HG03039 (cell line): ENCODE data around the gene CBS.
"Not testable (repeated sequence)": the region's sequence is repeated elsewhere in the genome, so short reads cannot be mapped to it uniquely, and the experiment has no call there.

ENCODE experiments used
- ATAC-seq: cut with Tn5 transposase; IDR thresholded peaks from one replicate; pipeline ENCODE4 v1.9.1; 2021; ENCODE audit warnings: mild to moderate bottlenecking, moderate library complexity; ENCODE audit not compliant: unreplicated experiment

CBS gene

DNA sequence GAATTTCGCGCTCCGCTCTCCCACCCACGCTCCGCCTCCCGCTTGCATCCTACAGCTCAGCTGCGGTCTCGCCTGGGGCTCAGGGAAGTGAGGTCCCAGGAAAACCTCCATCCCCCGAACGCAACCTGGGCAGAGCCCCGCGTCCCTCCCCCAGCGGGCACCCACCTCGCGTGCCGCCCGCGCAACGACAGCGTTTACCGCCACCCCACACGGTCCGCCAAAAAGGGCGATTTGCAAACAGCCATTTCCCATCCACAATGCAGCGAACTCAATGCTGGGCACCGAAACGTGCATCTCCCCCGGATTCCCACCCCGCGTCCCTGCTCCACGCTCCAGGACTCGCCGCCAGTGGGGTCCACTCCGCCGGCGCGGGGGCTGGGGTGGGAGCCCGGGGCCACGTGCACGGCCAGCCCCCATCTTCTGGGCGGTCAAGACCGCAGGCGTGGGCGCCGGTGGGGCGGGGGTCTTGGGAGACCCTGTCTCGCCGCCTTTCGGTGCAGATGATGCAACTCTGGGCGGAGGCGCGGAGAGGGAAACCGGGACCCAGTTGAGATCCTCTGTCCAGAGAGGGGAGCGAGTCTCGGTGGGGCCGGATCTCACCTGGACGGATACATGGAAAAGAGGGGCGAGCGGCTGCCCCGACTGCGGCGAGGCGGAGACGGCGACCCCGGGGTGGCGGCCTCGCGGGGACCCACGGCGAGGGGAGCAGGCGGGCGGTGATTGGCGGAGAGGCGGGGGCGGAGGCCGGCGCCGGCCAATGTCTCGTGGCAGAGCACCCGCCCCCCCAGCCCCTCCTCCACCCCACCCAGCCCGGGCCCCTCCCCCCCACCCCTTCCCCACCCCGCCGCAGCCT, at the start of gene CBS:
Gene CBS (minus strand): TSS at position 666 of the 853 bp plus-strand sequence. CDS start 3,642 bp downstream, outside the sequence.
- not testable (repeated sequence) for ATAC-seq

- ATAC-seq, result not testable (repeated sequence)
These were observed 40.3 kb upstream of the CBS start for GRCh38 chr21:43115956-43116355.

GRCh38 chr21:43114483-43114882, 38.8 kb upstream of the CBS start:
- ATAC-seq, result not testable (repeated sequence)

GRCh38 chr21:43109006-43109405, 33.4 kb upstream of the CBS start:
- not testable (repeated sequence) for ATAC-seq

GRCh38 chr21:43108177-43108576, 32.5 kb upstream of the CBS start:
- ATAC-seq, result not testable (repeated sequence)

DNA sequence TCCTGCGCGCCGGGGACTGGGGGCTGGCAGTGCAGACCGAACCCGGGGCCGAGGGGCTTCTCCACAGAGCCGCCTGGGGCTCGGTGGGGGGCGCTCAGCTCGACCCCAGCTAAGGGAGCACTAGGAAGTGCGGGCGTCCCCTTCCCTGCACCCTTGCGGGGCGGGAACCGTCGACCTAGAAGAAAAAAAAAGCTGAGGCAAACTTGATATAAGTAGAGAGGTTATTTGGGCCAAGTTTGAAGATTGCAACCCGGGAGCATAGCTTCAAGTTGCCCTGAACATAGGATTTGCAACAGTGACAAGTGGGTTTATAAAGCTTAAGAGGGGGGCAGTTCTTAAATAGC, 32.1 kb upstream of the CBS start:
- not testable (repeated sequence) for ATAC-seq

DNA sequence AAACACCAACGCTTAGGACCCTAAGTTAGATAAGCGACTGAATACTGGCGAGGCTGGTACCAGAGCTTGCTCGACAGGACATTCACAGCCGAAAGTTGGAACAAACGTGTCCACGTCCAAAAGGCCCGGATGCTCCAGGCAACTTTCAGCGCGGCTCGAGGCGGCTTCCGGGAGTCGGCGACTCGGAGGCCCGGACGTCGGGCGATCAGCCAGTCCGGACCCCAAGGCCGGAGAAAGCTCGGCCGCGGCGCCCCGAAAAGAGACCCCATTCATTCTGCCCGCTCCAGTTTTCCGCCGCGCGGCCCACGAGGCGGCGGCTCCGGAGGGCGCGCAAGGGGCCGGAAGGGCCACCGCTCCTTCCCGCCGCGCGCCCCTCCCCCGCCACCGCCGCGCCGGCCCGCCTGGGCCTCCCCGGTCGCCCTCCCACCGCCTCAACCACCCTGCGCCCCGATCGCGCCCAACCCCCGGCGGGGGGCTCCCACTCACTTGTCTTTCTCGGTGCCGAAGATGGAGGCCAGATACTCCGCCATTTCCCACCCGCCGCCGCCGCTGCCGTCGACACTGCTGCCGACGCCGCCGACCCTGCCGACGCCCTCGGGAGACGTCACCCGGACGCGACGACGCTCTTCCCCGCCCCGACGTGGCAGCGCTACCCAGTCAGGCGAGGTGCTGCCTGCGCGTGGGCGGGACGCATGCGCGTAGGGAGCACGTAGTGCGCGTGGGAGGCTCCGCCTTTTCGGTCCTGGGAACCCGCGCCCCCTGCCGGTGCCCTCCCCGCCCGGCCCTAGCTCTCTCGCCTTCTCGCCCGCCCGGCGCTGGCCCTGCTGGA, 31.5 kb upstream of the CBS start, which contains the start of gene U2AF1:
Gene U2AF1 (minus strand): TSS at position 606 of the 829 bp plus-strand sequence. CDS start 76 bp downstream, at position 530.
- ATAC-seq, result peak; percentile 76

GRCh38 chr21:43104642-43105041, 29.0 kb upstream of the CBS start:
- ATAC-seq, result not testable (repeated sequence)

DNA sequence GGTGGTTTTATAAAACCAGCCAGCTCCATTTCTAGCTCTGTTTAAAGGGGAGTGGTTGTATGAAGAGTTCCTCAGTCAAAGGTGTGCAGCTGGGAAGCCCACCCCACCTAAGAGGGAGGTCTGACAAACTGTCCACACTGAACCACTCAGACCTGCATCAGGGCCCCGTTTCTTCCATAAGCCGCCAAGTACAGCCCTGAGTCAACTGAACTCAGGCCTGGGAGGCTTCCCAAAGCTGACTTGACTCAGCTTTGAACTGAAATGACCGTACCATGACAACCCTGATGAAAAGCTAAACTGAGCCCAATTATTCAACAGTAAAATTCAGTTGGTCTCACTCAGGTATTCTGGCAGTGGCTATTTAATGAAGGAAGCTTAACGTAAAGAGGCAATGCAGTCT, 26.6 kb upstream of the CBS start:
- not testable (repeated sequence) for ATAC-seq

DNA sequence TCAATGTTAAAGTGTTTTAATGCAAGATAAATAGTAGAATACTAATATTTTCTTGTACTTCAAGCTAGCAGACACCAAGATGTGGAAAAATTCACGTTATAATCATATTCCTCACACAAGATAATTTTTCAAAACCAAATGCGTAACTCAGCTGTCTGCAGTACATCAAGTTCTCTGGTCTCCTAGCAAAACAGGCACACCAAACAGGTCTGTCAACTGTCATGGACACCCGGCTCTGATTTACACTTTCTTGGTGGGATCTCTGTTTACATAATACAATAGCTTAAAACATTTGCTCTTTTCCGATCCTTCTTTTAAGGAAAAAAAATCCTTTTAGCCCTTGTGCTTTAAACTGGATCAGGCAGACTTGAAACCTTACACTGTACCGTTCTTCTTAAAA, 26.0 kb upstream of the CBS start:
- ATAC-seq, result not testable (repeated sequence)

DNA sequence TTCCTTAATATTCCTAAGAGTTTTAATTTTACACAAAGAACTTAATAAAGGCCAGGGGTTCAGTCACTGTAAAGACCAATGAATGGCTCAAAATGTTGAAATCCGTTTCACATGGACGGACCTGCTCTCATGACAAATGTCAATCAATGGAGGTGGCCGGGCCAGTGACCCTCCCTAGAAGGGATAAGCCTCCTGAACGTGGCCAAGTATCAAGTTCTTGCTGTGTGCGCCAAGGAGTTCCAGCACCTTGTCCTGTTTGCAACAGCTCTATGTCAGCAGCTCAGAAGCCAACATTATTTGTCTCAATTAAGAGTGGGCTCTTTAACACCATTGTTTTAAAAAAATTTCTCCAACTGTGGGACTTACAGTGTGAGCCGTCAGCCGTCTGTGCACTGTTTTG, 25.4 kb upstream of the CBS start:
- not testable (repeated sequence) for ATAC-seq

GRCh38 chr21:43091979-43092614, 16.5 kb upstream of the CBS start:
- ATAC-seq, result not testable (repeated sequence)

DNA sequence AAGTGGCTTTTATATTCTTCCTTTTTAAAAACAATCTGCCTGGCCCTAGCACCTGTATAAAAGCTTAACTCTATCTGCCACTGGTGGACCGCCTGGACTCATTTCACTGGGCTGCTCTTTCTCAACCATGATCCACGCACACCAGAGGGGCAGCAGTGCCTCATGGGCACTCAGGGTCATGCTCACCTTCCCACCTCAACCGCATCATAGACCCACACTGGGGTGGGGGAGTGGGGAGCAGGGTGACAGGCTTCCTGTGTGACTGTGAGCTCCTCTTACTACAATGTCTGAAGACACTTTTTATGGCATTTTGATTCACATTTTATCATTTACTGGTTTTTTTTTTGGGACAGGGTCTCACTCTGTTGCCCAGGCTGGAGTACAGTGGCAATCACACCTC, 15.3 kb upstream of the CBS start:
- ATAC-seq, result not testable (repeated sequence)

- not testable (repeated sequence) for ATAC-seq
These were observed 13.8 kb upstream of the CBS start for GRCh38 chr21:43089463-43089862.

DNA sequence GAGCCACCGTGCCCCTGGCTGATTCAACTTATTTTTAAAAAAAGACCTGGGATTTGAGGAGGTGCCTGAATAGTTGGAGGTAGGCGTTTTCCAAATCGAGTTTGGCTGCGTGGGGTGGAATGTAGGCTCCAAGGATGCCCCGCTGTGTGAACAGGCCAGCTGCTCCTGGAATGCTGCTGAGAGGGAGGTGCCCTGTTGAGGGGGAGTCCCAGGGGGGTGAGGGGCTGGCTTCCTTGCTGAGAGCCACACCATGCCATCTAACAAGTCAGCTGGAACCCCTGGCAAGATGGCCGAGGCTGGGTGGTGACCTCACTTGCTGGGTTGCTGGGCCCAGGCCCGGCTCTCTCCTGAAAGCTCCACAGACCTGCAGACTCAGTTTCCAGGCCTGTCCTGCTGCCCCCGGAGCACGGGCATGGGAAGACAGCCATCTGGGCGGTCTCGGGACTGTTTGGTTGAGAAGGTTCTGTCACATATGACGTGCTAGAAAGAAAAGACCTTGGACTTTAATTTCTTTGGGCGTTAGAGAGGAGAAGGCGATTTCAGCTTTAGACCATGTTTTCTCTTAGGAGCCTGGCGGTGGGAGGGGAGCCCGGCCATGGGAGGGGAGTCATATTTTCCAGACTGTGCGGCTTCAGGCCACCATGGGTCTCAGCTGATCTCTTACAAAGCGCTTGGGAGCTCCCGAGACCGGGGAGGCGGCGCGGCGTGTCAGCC, 7.1 kb upstream of the CBS start:
- ATAC-seq, result not testable (repeated sequence)

DNA sequence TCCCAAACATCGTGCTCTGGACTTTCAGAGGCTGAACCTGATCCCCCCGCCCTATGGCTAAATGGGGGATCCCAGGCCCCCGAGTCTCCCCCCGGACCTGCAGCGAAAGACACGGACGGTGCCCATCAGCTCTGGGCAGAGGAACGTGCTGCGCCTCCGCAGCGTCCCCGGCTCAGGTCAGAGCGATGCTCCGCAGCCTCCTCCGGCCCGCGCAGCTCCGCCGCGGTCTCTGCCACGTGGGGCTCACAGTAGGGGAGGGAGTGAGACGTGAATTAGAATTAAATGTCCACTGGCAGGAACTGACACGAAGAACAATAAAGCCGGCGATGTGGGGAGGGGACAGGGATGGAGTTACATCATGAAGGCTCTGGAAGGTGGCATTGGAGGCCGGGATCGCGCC, 1.0 kb upstream of the CBS start:
- ATAC-seq, result not testable (repeated sequence)

GRCh38 chr21:43076023-43076637, 495 bp upstream of the CBS start:
- ATAC-seq, result not testable (repeated sequence)

DNA sequence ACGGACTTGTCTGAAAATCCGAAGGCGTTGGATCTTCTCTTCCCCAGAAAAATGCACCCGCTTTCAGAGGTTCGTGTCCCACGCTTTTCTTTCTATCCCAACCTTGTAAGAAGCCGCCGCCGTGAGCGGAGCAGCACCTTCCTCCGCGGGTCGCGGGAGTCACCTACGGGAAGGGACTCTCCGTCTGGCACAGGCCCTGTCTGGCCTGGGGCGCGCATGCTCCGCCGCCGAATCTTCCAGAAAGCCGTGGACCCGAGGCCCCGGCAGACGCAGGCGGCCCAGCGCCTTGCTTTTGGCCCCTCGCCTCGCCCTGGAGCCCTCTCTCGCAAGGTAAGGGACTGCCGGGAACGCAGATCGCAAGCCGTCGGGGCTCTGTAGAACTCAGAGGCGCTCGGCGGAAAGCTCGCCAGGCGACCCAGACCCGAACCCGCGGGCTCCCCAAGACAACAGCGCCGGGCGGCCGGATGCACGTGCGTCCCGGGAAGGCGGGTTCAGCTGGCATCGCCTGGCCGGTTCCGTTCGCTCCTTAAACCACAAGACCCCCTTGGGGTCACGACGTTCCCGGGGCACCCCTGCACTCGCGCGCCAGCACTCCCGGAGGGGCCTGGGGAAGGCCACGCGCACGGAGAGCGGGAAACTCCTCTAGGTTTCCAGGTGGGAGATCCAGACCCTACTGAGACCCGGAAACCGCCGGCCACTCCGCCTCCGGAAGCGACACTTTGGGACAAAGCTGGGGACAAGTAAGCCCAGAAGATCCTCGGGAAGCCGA, 1.1 kb downstream of the CBS start:
- not testable (repeated sequence) for ATAC-seq

- not testable (repeated sequence) for ATAC-seq
These were observed 2.9 kb downstream of the CBS start for GRCh38 chr21:43072742-43073141.
